Panc1 (cell line): Measurements from ENCODE around the gene GPR149.

Source experiments
- POLR2AphosphoS5 ChIP-seq: IDR thresholded peaks from 2 replicates; pipeline ENCODE4 v1.6.1; 2012; ENCODE audit warnings: mild to moderate bottlenecking, low read depth, low read length, moderate library complexity
- SIN3A ChIP-seq: IDR thresholded peaks from 2 replicates; pipeline ENCODE4 v1.6.1; 2012; ENCODE audit warnings: low read depth, mild to moderate bottlenecking, low read length, moderate library complexity, borderline replicate concordance; ENCODE audit not compliant: insufficient read depth
- TCF7L2 ChIP-seq: IDR thresholded peaks from 2 replicates; pipeline ENCODE4 v1.6.1; 2011; ENCODE audit warnings: mild to moderate bottlenecking, low read depth, low read length, inconsistent platforms
- TF ChIP-seq, protein P1 (sequence below): fragments of 450-650 bp; IDR thresholded peaks from 2 replicates; pipeline ENCODE4 v1.5.1; 2017; ENCODE audit warnings: mild to moderate bottlenecking
- TF ChIP-seq, protein P2 (sequence below), 2 experiments: IDR thresholded peaks; 2 replicates each; pipeline ENCODE4 v1.6.1; 2011 to 2012; ENCODE audit warnings: low read depth in 2 of 2, control low read depth in 1 of 2, low read length in 1 of 2, mild to moderate bottlenecking in 1 of 2, moderate library complexity in 1 of 2; ENCODE audit not compliant: insufficient read depth in 1 of 2

DNA sequence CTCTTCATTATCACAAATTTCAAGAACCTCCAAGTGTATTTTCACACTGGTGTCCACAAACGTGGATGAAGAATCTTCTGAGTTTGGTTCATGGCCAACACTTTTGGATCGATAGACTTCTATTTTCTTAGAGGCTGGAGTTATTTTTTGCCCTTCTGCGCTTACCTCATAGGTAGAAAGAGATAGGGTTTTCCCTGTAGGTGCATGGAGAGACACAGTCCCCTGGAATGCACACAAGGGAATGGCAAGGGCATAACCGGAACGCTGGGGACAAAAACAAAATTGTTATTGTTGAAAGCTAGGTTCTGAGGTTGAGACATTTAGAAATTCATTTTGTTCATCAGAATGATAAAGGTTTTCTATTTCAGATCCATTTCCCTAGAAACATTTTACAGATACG is 92.0 kb downstream of the GPR149 start:
- TF ChIP-seq, protein P1, sequence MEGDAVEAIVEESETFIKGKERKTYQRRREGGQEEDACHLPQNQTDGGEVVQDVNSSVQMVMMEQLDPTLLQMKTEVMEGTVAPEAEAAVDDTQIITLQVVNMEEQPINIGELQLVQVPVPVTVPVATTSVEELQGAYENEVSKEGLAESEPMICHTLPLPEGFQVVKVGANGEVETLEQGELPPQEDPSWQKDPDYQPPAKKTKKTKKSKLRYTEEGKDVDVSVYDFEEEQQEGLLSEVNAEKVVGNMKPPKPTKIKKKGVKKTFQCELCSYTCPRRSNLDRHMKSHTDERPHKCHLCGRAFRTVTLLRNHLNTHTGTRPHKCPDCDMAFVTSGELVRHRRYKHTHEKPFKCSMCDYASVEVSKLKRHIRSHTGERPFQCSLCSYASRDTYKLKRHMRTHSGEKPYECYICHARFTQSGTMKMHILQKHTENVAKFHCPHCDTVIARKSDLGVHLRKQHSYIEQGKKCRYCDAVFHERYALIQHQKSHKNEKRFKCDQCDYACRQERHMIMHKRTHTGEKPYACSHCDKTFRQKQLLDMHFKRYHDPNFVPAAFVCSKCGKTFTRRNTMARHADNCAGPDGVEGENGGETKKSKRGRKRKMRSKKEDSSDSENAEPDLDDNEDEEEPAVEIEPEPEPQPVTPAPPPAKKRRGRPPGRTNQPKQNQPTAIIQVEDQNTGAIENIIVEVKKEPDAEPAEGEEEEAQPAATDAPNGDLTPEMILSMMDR = no peak
- TF ChIP-seq, protein P2, sequence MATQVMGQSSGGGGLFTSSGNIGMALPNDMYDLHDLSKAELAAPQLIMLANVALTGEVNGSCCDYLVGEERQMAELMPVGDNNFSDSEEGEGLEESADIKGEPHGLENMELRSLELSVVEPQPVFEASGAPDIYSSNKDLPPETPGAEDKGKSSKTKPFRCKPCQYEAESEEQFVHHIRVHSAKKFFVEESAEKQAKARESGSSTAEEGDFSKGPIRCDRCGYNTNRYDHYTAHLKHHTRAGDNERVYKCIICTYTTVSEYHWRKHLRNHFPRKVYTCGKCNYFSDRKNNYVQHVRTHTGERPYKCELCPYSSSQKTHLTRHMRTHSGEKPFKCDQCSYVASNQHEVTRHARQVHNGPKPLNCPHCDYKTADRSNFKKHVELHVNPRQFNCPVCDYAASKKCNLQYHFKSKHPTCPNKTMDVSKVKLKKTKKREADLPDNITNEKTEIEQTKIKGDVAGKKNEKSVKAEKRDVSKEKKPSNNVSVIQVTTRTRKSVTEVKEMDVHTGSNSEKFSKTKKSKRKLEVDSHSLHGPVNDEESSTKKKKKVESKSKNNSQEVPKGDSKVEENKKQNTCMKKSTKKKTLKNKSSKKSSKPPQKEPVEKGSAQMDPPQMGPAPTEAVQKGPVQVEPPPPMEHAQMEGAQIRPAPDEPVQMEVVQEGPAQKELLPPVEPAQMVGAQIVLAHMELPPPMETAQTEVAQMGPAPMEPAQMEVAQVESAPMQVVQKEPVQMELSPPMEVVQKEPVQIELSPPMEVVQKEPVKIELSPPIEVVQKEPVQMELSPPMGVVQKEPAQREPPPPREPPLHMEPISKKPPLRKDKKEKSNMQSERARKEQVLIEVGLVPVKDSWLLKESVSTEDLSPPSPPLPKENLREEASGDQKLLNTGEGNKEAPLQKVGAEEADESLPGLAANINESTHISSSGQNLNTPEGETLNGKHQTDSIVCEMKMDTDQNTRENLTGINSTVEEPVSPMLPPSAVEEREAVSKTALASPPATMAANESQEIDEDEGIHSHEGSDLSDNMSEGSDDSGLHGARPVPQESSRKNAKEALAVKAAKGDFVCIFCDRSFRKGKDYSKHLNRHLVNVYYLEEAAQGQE (IDR thresholded peaks at IDR 0.05; ENCODE audit: insufficient read depth in 1 of 2, low read depth in 2 of 2, low read length in 1 of 2) = no peak
- TF ChIP-seq SIN3A = no peak
- no peak for TF ChIP-seq POLR2AphosphoS5
- no peak for TF ChIP-seq TCF7L2
